ENCODE measurements around the gene DLL3.
"Not testable (repeated sequence)": the region's sequence is repeated elsewhere in the genome, so short reads cannot be mapped to it uniquely, and the experiment has no call there.

DLL3 gene

GRCh38 chr19:39498798-39499642, at the start of gene DLL3:
TSS of gene DLL3 (plus strand) at chr19:39498947. CDS start at chr19:39498975, 28 bp downstream.
- no peak for DNase-seq
- TF ChIP-seq CTCF (IDR thresholded peaks at IDR 0.05; ENCODE audit: low read depth, low read length, missing control alignments), result no peak
- in situ Hi-C loops (cut with HindIII; ENCODE audit: low pct_ligation_motif_present, low sequenced_read_pairs), result no loop called here
- peak within 1 kb of the TSS; percentile 33 for H3K4me3 ChIP-seq (ENCODE audit: low read depth, low read length)
- H3K27ac ChIP-seq, result no peak within 1 kb of the TSS
- H3K27me3 ChIP-seq (replicated peaks), result peaks cover 15% of the 10 kb centered on the region
- H3K36me3 ChIP-seq (replicated peaks), result no peaks in the 10 kb centered on the region

- peaks cover 23% of the 10 kb centered on the region for H3K36me3 ChIP-seq (replicated peaks)
- no peaks in the 10 kb centered on the region for H3K27me3 ChIP-seq (replicated peaks)
- TF ChIP-seq CTCF (IDR thresholded peaks at IDR 0.05; ENCODE audit: low read depth, low read length, missing control alignments), result no peak
- no peak overlapping the region for H3K27ac ChIP-seq
- in situ Hi-C loops (cut with HindIII; ENCODE audit: low pct_ligation_motif_present, low sequenced_read_pairs), result no loop called here
- H3K4me3 ChIP-seq (ENCODE audit: low read depth, low read length), result no peak overlapping the region
- no peak for DNase-seq
Measured at GRCh38 chr19:39449116-39449797, 49.5 kb upstream of the DLL3 start.

- in situ Hi-C loops (cut with HindIII; ENCODE audit: low pct_ligation_motif_present, low sequenced_read_pairs); H3K27me3 ChIP-seq (replicated peaks); DNase-seq; H3K4me3 ChIP-seq (ENCODE audit: low read depth, low read length); H3K27ac ChIP-seq: not testable (repeated sequence)
- H3K36me3 ChIP-seq (replicated peaks), result peaks cover 33% of the 10 kb centered on the region
Measured at GRCh38 chr19:39451257-39451656, 47.5 kb upstream of the DLL3 start.

- TF ChIP-seq CTCF (IDR thresholded peaks at IDR 0.05; ENCODE audit: low read depth, low read length, missing control alignments), result no peak
- H3K36me3 ChIP-seq (replicated peaks), result peaks cover 76% of the 10 kb centered on the region
- no peaks in the 10 kb centered on the region for H3K27me3 ChIP-seq (replicated peaks)
- in situ Hi-C loops (cut with HindIII; ENCODE audit: low pct_ligation_motif_present, low sequenced_read_pairs), result no loop called here
- H3K27ac ChIP-seq, result no peak overlapping the region
- no peak for DNase-seq
- H3K4me3 ChIP-seq (ENCODE audit: low read depth, low read length), result no peak overlapping the region
Measured at GRCh38 chr19:39463403-39463802, 35.3 kb upstream of the DLL3 start.

- no peaks in the 10 kb centered on the region for H3K27me3 ChIP-seq (replicated peaks)
- no peak overlapping the region for H3K4me3 ChIP-seq (ENCODE audit: low read depth, low read length)
- no peak for DNase-seq
- no peak for TF ChIP-seq CTCF (IDR thresholded peaks at IDR 0.05; ENCODE audit: low read depth, low read length, missing control alignments)
- peaks cover 79% of the 10 kb centered on the region for H3K36me3 ChIP-seq (replicated peaks)
- H3K27ac ChIP-seq, result no peak overlapping the region
- in situ Hi-C loops (cut with HindIII; ENCODE audit: low pct_ligation_motif_present, low sequenced_read_pairs), result no loop called here
Measured at GRCh38 chr19:39465956-39466747, 32.6 kb upstream of the DLL3 start.

GRCh38 chr19:39467941-39468340, 30.8 kb upstream of the DLL3 start:
- peaks cover 85% of the 10 kb centered on the region for H3K36me3 ChIP-seq (replicated peaks)
- in situ Hi-C loops (cut with HindIII; ENCODE audit: low pct_ligation_motif_present, low sequenced_read_pairs), result no loop called here
- H3K27ac ChIP-seq, result no peak overlapping the region
- DNase-seq, result no peak
- H3K4me3 ChIP-seq (ENCODE audit: low read depth, low read length), result no peak overlapping the region
- no peaks in the 10 kb centered on the region for H3K27me3 ChIP-seq (replicated peaks)
- TF ChIP-seq CTCF (IDR thresholded peaks at IDR 0.05; ENCODE audit: low read depth, low read length, missing control alignments), result no peak

Data from brain microvascular endothelial cell (primary cell).